Activated naive CD4-positive, alpha-beta T cell treated with anti-CD3 and anti-CD28 coated beads, Interleukin-2, amount 10 ng/mL, durations not matched to agents 7 days and 5 days (primary cell): ENCODE measurements around the gene BBC3.
"Not testable (repeated sequence)": the region's sequence is repeated elsewhere in the genome, so short reads cannot be mapped to it uniquely, and the experiment has no call there.

Source experiments
- CTCF ChIA-PET: fragments of 350-600 bp; sonication (Branson Sonifier 250); formaldehyde crosslinking; loops from one replicate; lab custom pipeline; 2021; ENCODE audit warnings: antibody characterized with exemption; lab: Charles Lee
- DNase-seq: peaks from one replicate; pipeline ENCODE4 v3.0.0-alpha.2; 2020
- H3K27ac Mint-ChIP-seq: one replicate; pipeline ENCODE4 v1.8.0; 2021; ENCODE audit warnings: mild to moderate bottlenecking, moderate library complexity, mixed read lengths
- H3K27me3 Mint-ChIP-seq: one replicate; pipeline ENCODE4 v1.8.0; 2021; ENCODE audit warnings: mild to moderate bottlenecking, mixed read lengths
- H3K36me3 Mint-ChIP-seq: one replicate; pipeline ENCODE4 v1.8.0; 2021; ENCODE audit warnings: mixed read lengths
- H3K4me1 Mint-ChIP-seq: one replicate; pipeline ENCODE4 v1.8.0; 2021; ENCODE audit warnings: mixed read lengths
- H3K4me3 Mint-ChIP-seq: one replicate; pipeline ENCODE4 v1.8.0; 2021; ENCODE audit warnings: mild to moderate bottlenecking, moderate library complexity, mixed read lengths
- H3K9me3 Mint-ChIP-seq: one replicate; pipeline ENCODE4 v1.8.0; 2021; ENCODE audit warnings: mixed read lengths

BBC3 gene

GRCh38 chr19:47230921-47231214 is at the start of gene BBC3:
Gene BBC3 (minus strand): TSS chr19:47231199. CDS start chr19:47228431, 2,768 bp downstream.
- peaks cover 17% of the 10 kb centered on the region for H3K27me3 Mint-ChIP-seq
- no peaks in the 10 kb centered on the region for H3K9me3 Mint-ChIP-seq
- H3K27ac Mint-ChIP-seq, result peak within 1 kb of the TSS; percentile 76
- H3K36me3 Mint-ChIP-seq, result no peaks in the 10 kb centered on the region
- CTCF ChIA-PET, result no interaction called here
- peak within 1 kb of the TSS; percentile 67 for H3K4me3 Mint-ChIP-seq
- peaks cover 31% of the 10 kb centered on the region for H3K4me1 Mint-ChIP-seq
- DNase-seq, result no peak

GRCh38 chr19:47280183-47280797 is 49.3 kb upstream of the BBC3 start:
- peaks cover 17% of the 10 kb centered on the region for H3K36me3 Mint-ChIP-seq
- no peaks in the 10 kb centered on the region for H3K9me3 Mint-ChIP-seq
- CTCF ChIA-PET, result interaction anchor here (1.1 to 1.9 kb wide), 2 partner anchors 15 to 69 kb away, joined by 4 read pairs; partner anchors contain the start of gene DHX34
- peaks cover 14% of the 10 kb centered on the region for H3K4me1 Mint-ChIP-seq
- H3K27me3 Mint-ChIP-seq, result no peaks in the 10 kb centered on the region
- DNase-seq, result peak; percentile 78
- no peak overlapping the region for H3K4me3 Mint-ChIP-seq
- no peak overlapping the region for H3K27ac Mint-ChIP-seq

- Mint-ChIP-seq H3K36me3 (peaks cover 21% of the 10 kb centered on the region), H3K4me1 (peaks cover 32% of the 10 kb centered on the region)
- not testable (repeated sequence) for DNase-seq, H3K27ac Mint-ChIP-seq, H3K27me3 Mint-ChIP-seq, H3K4me3 Mint-ChIP-seq, H3K9me3 Mint-ChIP-seq
- CTCF ChIA-PET, result interaction anchor here (1.5 kb wide), 1 partner anchor 8 kb away, joined by 4 read pairs; no protein-coding TSS in a partner anchor
Measured at GRCh38 chr19:47276513-47276912, 45.5 kb upstream of the BBC3 start.

GRCh38 chr19:47275791-47276461 is 44.9 kb upstream of the BBC3 start:
- Mint-ChIP-seq H3K9me3 (no peaks in the 10 kb centered on the region), H3K27ac (no peak overlapping the region), H3K4me3 (peak overlapping the region; percentile 65), H3K27me3 (no peaks in the 10 kb centered on the region), H3K4me1 (peaks cover 32% of the 10 kb centered on the region), H3K36me3 (peaks cover 23% of the 10 kb centered on the region)
- CTCF ChIA-PET, result interaction anchor here (1.4 to 2.3 kb wide), 4 partner anchors 9 to 160 kb away, joined by 3 to 6 read pairs (median 4); partner anchors contain the start of gene DHX34
- no peak for DNase-seq

- Mint-ChIP-seq H3K4me1 (peaks cover 32% of the 10 kb centered on the region), H3K27me3 (no peaks in the 10 kb centered on the region), H3K9me3 (no peaks in the 10 kb centered on the region), H3K4me3 (peak overlapping the region; percentile 65), H3K27ac (peak overlapping the region; percentile 4), H3K36me3 (peaks cover 27% of the 10 kb centered on the region)
- peak; percentile 38 for DNase-seq
- CTCF ChIA-PET, result interaction anchor here (1.2 to 2.3 kb wide), 7 partner anchors 10 to 161 kb away, joined by 3 to 6 read pairs (median 4); partner anchors contain the start of genes CCDC9 and DHX34
Measured at GRCh38 chr19:47274891-47275761, 44.1 kb upstream of the BBC3 start.

- CTCF ChIA-PET, result interaction anchor here (1.2 to 2.3 kb wide), 6 partner anchors 11 to 162 kb away, joined by 3 to 6 read pairs (median 4); partner anchors contain the start of genes CCDC9 and DHX34
- H3K27me3 Mint-ChIP-seq, result no peaks in the 10 kb centered on the region
- H3K9me3 Mint-ChIP-seq, result no peaks in the 10 kb centered on the region
- peaks cover 29% of the 10 kb centered on the region for H3K36me3 Mint-ChIP-seq
- peak within 1 kb of the TSS; percentile 99 for H3K27ac Mint-ChIP-seq
- peak; percentile 99 for DNase-seq
- peaks cover 32% of the 10 kb centered on the region for H3K4me1 Mint-ChIP-seq
- H3K4me3 Mint-ChIP-seq, result peak within 1 kb of the TSS; percentile 95
Measured at GRCh38 chr19:47274071-47274890, 43.3 kb upstream of the BBC3 start, which contains the start of gene INAFM1. Gene INAFM1 (plus strand): TSS chr19:47274885. CDS start chr19:47274920, 35 bp downstream.

GRCh38 chr19:47273313-47274070 is 42.5 kb upstream of the BBC3 start:
- H3K9me3 Mint-ChIP-seq, result no peaks in the 10 kb centered on the region
- peak overlapping the region; percentile 95 for H3K4me3 Mint-ChIP-seq
- peaks cover 31% of the 10 kb centered on the region for H3K36me3 Mint-ChIP-seq
- no peaks in the 10 kb centered on the region for H3K27me3 Mint-ChIP-seq
- peak overlapping the region; percentile 99 for H3K27ac Mint-ChIP-seq
- CTCF ChIA-PET, result interaction anchor here (1.3 to 1.4 kb wide), 2 partner anchors 11 to 17 kb away, joined by 4 to 5 read pairs; partner anchors contain the start of gene CCDC9
- DNase-seq, result peak; percentile 95
- peaks cover 31% of the 10 kb centered on the region for H3K4me1 Mint-ChIP-seq

- CTCF ChIA-PET, result interaction anchor here (1.2 kb wide), 1 partner anchor 29 kb away, joined by 3 read pairs; no protein-coding TSS in a partner anchor
- Mint-ChIP-seq H3K27me3 (no peaks in the 10 kb centered on the region), H3K36me3 (peaks cover 29% of the 10 kb centered on the region), H3K9me3 (no peaks in the 10 kb centered on the region), H3K27ac (peak overlapping the region; percentile 85), H3K4me1 (peaks cover 29% of the 10 kb centered on the region), H3K4me3 (peak overlapping the region; percentile 95)
- DNase-seq, result no peak
Measured at GRCh38 chr19:47272448-47273312, 41.7 kb upstream of the BBC3 start.

- Mint-ChIP-seq H3K4me3 (no peak overlapping the region), H3K36me3 (peaks cover 34% of the 10 kb centered on the region), H3K27ac (peak overlapping the region; percentile 85), H3K9me3 (no peaks in the 10 kb centered on the region), H3K4me1 (peaks cover 29% of the 10 kb centered on the region), H3K27me3 (no peaks in the 10 kb centered on the region)
- CTCF ChIA-PET, result interaction anchor here (1.2 kb wide), 1 partner anchor 28 kb away, joined by 3 read pairs; no protein-coding TSS in a partner anchor
- DNase-seq, result no peak
Measured at GRCh38 chr19:47271949-47272348, 41.0 kb upstream of the BBC3 start.

GRCh38 chr19:47270408-47270807 is 39.4 kb upstream of the BBC3 start:
- Mint-ChIP-seq H3K36me3 (peaks cover 33% of the 10 kb centered on the region), H3K4me1 (peaks cover 20% of the 10 kb centered on the region), H3K9me3 (no peaks in the 10 kb centered on the region), H3K27ac (peak overlapping the region; percentile 75), H3K4me3 (no peak overlapping the region), H3K27me3 (no peaks in the 10 kb centered on the region)
- DNase-seq, result no peak
- CTCF ChIA-PET, result no interaction called here

- Mint-ChIP-seq H3K4me1 (peaks cover 17% of the 10 kb centered on the region), H3K4me3 (no peak overlapping the region), H3K27me3 (no peaks in the 10 kb centered on the region), H3K27ac (no peak overlapping the region), H3K9me3 (no peaks in the 10 kb centered on the region), H3K36me3 (peaks cover 34% of the 10 kb centered on the region)
- CTCF ChIA-PET, result no interaction called here
- no peak for DNase-seq
Measured at GRCh38 chr19:47269596-47269995, 38.6 kb upstream of the BBC3 start.

- H3K27me3 Mint-ChIP-seq, result no peaks in the 10 kb centered on the region
- peaks cover 39% of the 10 kb centered on the region for H3K36me3 Mint-ChIP-seq
- H3K4me3 Mint-ChIP-seq, result no peak overlapping the region
Measured at GRCh38 chr19:47268028-47268427, 37.0 kb upstream of the BBC3 start.

More at GRCh38 chr19:47268028-47268427, 37.0 kb upstream of the BBC3 start:
- no peaks in the 10 kb centered on the region for H3K9me3 Mint-ChIP-seq
- CTCF ChIA-PET, result no interaction called here
- DNase-seq, result no peak
- peaks cover 12% of the 10 kb centered on the region for H3K4me1 Mint-ChIP-seq
- no peak overlapping the region for H3K27ac Mint-ChIP-seq
